Peyer's patch (tissue), 4 donors: ENCODE measurements around the gene RASA3.

Source experiments
- CTCF ChIP-seq, 6 experiments: fragments of 450-650 bp in 4 of 6; fragments of 200-600 bp in 2 of 6; sonication (generic) in 1 of 6; IDR thresholded peaks; one replicate each; pipeline ENCODE4 v1.5.1; 2017 to 2019; ENCODE audit warnings: antibody characterized with exemption in 6 of 6, mild to moderate bottlenecking in 3 of 6, moderate library complexity in 1 of 6
- POLR2A ChIP-seq, 2 donors: fragments of 450-650 bp; IDR thresholded peaks; one replicate each; pipeline ENCODE4 v1.5.1; 2017; ENCODE audit warnings: antibody characterized with exemption in 2 of 2, mild to moderate bottlenecking in 2 of 2, moderate library complexity in 2 of 2

- TF ChIP-seq CTCF (IDR thresholded peaks at IDR 0.05) (no peak), POLR2A (IDR thresholded peaks at IDR 0.05) (no peak)
Observed at GRCh38 chr13:114101358-114102130, 30.9 kb downstream of the RASA3 start.
